ENCODE measurements around the gene MYD88. TPM values are rescaled to one million over a fixed set of nuclear protein-coding genes. Genes with fewer than 3 reads are reported as not detected.
A peak's percentile ranks its signal among the peaks of the same experiment; 100 is the strongest.

MYD88 gene
- total RNA-seq, 6 donors from 2014 or later = 38.1 to 116 (median 83.3) TPM

- H3K36me3 ChIP-seq = peaks cover 0 to 26% (median 16%) of the 10 kb centered on the region in 4 donors
- 83 to 92% methylated on average over 5 to 7 of the region's 7 CpGs for WGBS, 2 donors
- peaks cover 37 to 49% (median 38%) of the 10 kb centered on the region in 4 donors for H3K4me1 ChIP-seq
- peak overlapping the region in 3 of 4 donors; percentile 95 to 98 (median 97) for H3K27ac ChIP-seq
- peak overlapping the region; percentile 63 to 97 (median 90) for H3K4me3 ChIP-seq
- no peaks in the 10 kb centered on the region for H3K9me3 ChIP-seq
- ATAC-seq (ENCODE audit: low FRiP score in 2 of 2) = no peak
- DNase-seq = no peak
- no peaks in the 10 kb centered on the region for H3K27me3 ChIP-seq
- TF ChIP-seq POLR2AphosphoS5 (IDR thresholded peaks at IDR 0.05) (no peak), POLR2A (IDR thresholded peaks at IDR 0.05) (no peak), CTCF (IDR thresholded peaks at IDR 0.05) (no peak), EP300 (IDR thresholded peaks at IDR 0.05) (no peak)
Measured at GRCh38 chr3:38139652-38140051, 1.2 kb downstream of the MYD88 start.

- Histone ChIP-seq H3K36me3 (peaks cover 0 to 24% (median 16%) of the 10 kb centered on the region in 4 donors), H3K4me1 (peaks cover 28 to 40% (median 29%) of the 10 kb centered on the region in 4 donors), H3K9me3 (no peaks in the 10 kb centered on the region), H3K4me3 (peak overlapping the region in 2 of 4 donors; percentile 63 to 97), H3K27me3 (no peaks in the 10 kb centered on the region), H3K27ac (peak overlapping the region in 1 of 4 donors; percentile 98)
- 96 to 98% methylated on average over 8 to 13 of the region's 13 CpGs for WGBS, 2 donors
- no peak for TF ChIP-seq POLR2A (IDR thresholded peaks at IDR 0.05)
- no peak for TF ChIP-seq CTCF (IDR thresholded peaks at IDR 0.05)
- TF ChIP-seq EP300 (IDR thresholded peaks at IDR 0.05) = no peak
- TF ChIP-seq POLR2AphosphoS5 (IDR thresholded peaks at IDR 0.05) = no peak
- DNase-seq (no peak), ATAC-seq (ENCODE audit: low FRiP score in 2 of 2) (no peak)
Measured at GRCh38 chr3:38140326-38141172, 2.1 kb downstream of the MYD88 start.

GRCh38 chr3:38141173-38141951, 2.9 kb downstream of the MYD88 start:
- Histone ChIP-seq H3K27ac (no peak overlapping the region), H3K36me3 (peaks cover 0 to 24% (median 16%) of the 10 kb centered on the region in 4 donors), H3K27me3 (no peaks in the 10 kb centered on the region), H3K9me3 (peaks cover 0 to 4% (median 0%) of the 10 kb centered on the region in 4 donors), H3K4me3 (no peak overlapping the region), H3K4me1 (peaks cover 21 to 32% (median 23%) of the 10 kb centered on the region in 4 donors)
- WGBS, 2 donors = 93 to 94% methylated on average over 6 to 7 of the region's 7 CpGs
- no peak for ATAC-seq (ENCODE audit: low FRiP score in 2 of 2)
- DNase-seq = no peak
- no peak for TF ChIP-seq EP300 (IDR thresholded peaks at IDR 0.05)
- TF ChIP-seq CTCF (IDR thresholded peaks at IDR 0.05) = no peak
- TF ChIP-seq POLR2A (IDR thresholded peaks at IDR 0.05) = no peak
- no peak for TF ChIP-seq POLR2AphosphoS5 (IDR thresholded peaks at IDR 0.05)

GRCh38 chr3:38141952-38142273, 3.5 kb downstream of the MYD88 start:
- WGBS, 2 donors = 93 to 100% methylated on average over 2 of the region's 2 CpGs
- Histone ChIP-seq H3K4me1 (peaks cover 21 to 30% (median 23%) of the 10 kb centered on the region in 4 donors), H3K36me3 (peaks cover 0 to 24% (median 16%) of the 10 kb centered on the region in 4 donors), H3K4me3 (no peak overlapping the region), H3K27me3 (no peaks in the 10 kb centered on the region), H3K27ac (no peak overlapping the region), H3K9me3 (peaks cover 0 to 4% (median 0%) of the 10 kb centered on the region in 4 donors)
- no peak for DNase-seq
- TF ChIP-seq CTCF (IDR thresholded peaks at IDR 0.05) = no peak
- TF ChIP-seq POLR2A (IDR thresholded peaks at IDR 0.05) = no peak
- TF ChIP-seq POLR2AphosphoS5 (IDR thresholded peaks at IDR 0.05) = no peak
- TF ChIP-seq EP300 (IDR thresholded peaks at IDR 0.05) = no peak
- ATAC-seq (ENCODE audit: low FRiP score in 2 of 2) = no peak
